ENCODE results near the gene ZFR.
"Not testable (repeated sequence)": the region's sequence is repeated elsewhere in the genome, so short reads cannot be mapped to it uniquely, and the experiment has no call there.

The ZFR gene

DNA sequence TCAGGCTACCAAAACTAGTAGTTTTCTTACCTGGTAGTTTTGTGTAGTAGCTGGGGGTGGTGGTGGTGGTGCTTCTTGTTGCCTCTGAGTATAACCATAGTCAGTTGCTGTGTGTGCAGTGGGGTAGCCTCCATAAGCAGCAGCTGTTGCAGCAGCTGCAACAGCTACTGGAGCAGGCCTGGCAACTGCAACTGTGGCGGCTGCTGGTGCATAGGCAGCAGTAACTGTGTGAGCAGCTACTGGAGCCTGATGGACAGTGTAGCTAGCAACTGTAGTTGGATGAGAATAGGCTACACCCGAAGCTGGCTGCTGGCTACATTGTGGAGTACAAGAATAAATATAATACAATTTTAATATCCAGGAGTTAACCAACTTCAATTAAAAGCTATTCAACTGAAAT, 24.7 kb downstream of the ZFR start:
- in situ Hi-C loops (cut with HindIII; ENCODE audit: low sequenced_read_pairs) = no loop called here

DNA sequence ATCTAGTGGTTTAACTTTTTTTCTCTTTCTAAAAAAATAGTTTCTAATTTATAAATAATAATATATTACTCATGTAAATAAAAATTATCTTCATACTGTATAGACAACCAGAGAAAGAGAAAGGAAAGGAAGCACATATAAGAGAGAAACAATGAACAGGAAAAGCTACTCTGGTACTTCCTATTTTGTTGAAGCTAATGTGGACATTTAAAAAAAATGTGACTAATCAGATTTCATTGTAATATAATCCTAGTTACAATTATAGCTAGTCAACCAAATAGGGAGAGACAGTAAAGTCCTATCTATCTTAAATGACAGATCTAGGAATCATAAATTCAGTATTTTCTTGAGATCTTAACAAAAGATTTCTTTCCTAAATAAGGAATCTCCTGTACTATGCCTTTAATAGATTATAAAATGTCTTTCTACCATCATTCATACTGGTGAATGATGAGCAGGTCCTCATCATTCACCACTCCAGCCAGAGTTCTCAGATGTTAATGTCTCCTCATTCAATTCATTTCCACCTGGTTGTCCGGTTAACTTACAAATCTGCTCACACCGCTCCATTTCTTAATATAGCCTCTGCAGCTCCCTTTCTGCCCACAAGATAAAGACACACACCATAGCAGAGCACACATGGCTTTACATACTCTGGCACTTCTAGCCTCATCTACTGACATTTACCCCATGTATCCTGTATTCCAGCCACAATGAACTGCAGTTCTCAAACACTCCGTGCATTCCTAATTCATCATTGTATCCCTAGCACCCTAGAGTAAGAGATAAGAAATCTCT, 30.9 kb downstream of the ZFR start:
- in situ Hi-C loops (cut with HindIII; ENCODE audit: low sequenced_read_pairs) = no loop called here

DNA sequence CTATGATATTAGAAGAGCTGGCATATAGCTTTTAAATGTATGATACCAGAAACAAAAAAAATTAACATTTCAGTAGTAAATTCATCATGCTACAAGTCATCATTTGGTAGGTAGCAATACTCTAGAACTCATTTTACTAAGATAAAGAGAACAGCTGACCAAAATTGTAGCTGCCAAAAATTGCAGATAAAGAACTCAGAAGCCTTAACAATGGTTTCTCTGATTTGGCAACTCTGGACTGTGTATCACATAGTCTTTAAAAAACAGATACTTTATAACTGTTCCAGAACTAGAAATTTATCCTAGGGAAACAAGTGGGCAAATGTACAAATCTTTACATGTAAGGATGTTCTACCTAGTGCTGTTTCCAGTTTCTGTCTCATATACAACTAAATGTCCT, 33.9 kb downstream of the ZFR start:
- in situ Hi-C loops (cut with HindIII; ENCODE audit: low sequenced_read_pairs) = no loop called here

DNA sequence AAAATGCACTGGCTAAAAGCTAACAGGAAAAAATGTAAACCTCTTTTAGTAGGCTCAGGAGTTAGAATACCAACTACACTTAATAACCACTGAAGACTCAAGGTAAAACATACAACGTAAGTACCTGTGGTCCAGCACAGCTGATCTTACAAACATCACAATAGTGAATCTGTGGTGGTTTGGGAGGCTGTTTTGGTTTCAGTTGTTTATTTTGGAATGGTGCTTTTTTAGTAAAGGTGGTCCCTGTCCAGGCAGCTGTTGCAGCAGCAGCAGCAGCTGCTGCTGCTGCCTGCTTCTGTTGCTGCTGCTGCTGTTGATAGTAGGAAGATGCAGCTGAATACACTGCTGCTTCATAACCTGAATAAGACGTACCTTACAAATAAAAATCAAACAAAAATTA, 37.9 kb downstream of the ZFR start:
- in situ Hi-C loops (cut with HindIII; ENCODE audit: low sequenced_read_pairs) = loop anchor here (5.0 kb wide), 2 partner anchors 39 to 159 kb away; no protein-coding TSS in a partner anchor

DNA sequence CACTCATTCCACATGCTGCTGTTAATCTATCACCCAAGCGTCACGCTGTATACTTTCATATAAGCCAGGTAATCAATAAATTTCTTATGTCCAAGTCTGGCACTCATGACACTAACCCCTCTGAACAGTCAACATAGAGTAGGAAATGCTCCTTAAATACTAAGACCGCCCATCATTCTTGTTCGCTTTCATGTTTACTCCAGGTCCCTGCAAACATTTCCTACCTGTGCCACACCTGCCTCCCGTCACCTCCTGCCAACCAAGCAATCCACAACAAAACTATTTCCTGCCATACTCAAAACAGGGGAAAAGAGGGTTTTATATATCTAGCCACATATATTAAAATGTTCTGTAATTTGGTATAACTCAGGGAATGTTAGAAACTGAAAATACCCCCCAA, 39.0 kb downstream of the ZFR start:
- in situ Hi-C loops (cut with HindIII; ENCODE audit: low sequenced_read_pairs) = loop anchor here (5.0 kb wide), 2 partner anchors 38 to 158 kb away; no protein-coding TSS in a partner anchor

DNA sequence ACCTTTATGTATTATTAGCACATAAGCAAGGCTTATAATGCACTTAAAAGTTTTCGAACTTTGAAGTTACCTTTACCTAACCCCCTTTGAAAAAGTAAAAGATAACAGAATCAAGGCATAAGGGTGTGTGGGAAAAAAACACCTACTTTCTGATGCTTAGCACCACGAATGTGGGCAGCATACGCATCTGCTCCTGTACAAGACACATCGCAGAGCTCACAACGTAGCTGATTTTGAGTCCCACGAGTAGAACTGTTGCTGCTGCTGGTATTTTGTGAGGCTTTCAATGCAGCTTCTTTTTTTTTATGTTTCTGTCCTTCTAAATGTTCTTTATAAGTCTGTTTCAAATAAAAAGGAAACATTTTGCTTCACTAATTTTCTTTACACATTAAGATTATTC, 40.8 kb downstream of the ZFR start:
- in situ Hi-C loops (cut with HindIII; ENCODE audit: low sequenced_read_pairs) = no loop called here

DNA sequence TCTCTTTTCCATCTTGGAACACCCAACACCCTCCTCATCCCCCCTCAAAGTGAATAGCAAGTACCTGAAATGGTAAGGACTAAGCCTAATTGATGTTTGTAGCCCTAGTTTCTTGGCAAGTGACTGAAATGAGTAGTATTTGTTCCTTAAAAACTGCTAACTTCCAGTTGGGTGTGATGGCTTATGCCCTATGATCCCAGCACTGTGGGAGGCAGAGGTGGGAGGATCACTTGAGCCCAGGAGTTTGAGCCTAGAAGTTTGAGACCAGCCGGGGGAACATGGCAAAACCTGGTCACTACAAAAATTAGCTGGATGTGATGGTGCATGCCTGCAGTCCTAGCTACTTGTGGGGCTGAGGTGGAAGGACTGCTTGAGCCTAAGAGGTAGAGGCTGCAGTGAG, 44.1 kb downstream of the ZFR start:
- in situ Hi-C loops (cut with HindIII; ENCODE audit: low sequenced_read_pairs) = no loop called here

DNA sequence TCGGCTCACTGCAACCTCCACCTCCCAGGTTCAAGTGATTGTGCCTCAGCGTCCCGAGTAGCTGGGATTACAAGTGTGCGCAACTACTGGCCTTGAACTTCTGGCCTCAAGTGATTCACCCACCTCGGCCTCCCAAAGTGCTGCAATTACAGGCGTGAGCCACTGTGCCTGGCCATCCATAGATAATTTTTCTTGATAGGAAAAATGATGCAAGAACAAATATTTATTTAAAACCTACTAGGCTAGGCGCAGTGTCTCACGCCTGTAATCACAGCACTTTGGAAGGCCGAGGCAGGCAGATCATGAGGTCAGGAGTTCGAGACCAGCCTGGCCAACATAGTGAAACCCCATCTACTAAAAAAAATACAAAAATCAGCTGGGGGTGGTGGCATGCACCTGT, 45.8 kb downstream of the ZFR start:
- in situ Hi-C loops (cut with HindIII; ENCODE audit: low sequenced_read_pairs) = not testable (repeated sequence)

DNA sequence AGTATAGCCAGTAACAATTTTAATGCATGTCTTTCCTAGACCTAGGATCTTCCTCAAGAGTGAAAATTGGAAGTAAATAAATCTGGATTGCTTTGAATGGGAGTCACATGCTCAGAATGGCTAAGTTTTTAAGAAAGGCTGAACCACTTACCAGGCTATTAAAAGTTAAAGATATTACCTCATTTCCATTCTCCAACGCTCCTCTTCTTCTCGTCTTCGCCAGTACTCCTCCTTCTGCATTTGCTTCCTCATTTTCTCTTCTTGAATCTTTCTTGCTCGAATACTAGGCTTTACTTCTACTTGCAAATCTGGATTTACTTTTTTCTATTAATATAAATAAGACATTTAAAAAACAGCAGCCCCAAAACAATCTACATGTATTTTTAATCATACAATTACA, 49.6 kb downstream of the ZFR start:
- in situ Hi-C loops (cut with HindIII; ENCODE audit: low sequenced_read_pairs) = no loop called here

DNA sequence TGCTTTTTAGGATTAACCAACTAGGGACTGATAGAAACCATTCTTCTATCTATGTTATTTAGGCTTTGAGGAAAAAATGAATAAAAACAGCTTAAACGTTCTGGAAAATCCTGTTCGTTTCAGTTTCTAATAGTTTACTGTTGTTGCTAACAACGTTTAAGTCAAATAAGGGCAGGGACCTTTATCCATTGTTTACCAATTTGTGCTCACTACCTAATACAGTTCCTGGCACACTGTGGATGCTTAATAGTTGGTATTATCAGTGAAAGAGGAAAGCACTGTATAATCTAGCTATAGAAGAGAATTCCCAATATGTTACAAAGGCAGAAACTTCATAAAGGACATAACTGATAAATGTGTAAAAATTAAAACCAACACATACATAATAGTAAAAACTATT, 52.5 kb downstream of the ZFR start:
- in situ Hi-C loops (cut with HindIII; ENCODE audit: low sequenced_read_pairs) = no loop called here

DNA sequence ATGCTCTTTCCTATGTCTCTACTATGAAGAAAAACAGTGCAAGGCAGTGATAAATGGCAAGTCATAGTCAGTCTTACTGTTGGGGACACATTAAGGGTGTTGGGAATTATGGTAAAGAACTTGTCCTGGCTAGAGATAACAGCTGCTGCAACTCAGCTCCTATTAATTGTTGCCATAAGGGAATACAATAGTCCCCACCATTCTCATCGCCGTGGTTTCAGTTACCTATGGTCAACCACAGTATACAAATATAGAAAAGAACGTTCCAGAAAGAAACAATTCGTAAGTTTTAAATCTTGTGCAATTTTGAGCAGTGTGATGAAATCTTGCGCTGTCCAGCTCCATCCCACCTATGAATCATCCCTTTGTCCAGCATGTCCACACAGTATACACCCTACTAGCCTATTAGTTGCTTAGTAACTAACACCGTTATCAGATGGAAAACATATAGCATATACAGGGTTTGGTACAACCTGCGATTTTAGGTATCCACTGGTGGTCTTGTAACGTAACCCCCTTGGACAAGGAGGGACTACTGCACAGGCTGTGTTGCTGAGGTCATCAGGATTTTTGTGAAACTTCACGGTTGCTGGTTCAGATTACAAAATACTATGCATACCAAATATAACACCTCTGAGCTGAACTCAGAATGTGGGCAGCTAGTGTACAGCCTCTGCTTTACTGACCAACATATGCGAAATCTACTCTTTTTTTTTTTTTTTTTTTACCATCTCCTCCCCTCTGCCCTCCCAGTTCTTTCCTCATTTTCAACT, 53.5 kb downstream of the ZFR start:
- in situ Hi-C loops (cut with HindIII; ENCODE audit: low sequenced_read_pairs) = no loop called here

DNA sequence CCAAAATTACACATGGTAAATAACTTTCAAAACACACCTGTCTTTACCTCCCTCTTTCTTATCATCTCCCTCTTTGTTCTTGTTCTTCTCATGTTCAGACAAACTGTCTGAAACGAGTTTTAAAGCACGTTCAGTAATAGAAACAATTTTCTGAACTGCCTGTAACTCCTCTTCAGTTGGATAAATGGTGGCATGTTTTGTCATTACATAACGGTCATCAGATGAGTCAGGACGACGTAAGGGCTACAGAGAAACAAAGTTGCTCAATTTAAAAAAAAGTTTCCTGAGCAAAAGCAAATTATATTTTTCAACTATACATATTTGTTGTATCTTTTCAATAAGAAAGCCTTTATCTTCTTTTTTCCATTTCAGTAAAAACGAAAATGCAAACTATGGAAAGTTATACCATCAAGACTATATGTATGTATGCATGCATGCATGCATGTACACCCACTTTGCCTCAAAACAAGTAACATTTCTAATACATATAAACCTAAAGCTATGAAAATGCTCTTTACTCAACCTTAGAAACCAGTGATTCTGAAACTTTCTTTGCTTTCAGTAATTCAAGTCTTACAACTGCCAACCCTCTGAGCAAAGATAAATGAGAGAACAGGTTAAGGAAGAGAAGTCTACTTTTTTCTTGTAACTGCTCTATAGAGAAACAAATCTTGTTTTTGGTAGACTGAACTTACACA, 56.0 kb downstream of the ZFR start:
- in situ Hi-C loops (cut with HindIII; ENCODE audit: low sequenced_read_pairs) = no loop called here

DNA sequence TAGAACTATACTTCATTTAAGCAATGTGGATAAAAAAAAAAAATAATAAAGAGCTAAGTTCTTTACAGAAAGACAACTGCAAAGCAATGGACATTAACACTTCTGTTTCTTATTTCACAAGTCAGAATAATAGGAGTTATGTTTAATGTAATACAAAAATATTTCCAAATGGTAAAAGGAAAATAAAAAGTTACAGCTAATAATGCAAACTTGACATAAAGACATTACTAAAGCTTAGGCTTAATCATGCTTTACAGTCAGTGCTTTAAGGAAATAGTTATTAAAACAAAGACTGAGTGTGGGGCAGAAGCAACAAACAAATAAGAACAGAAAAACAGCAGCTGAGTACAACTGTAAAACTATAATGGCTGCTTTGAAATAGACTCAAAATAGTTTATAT, 56.7 kb downstream of the ZFR start:
- in situ Hi-C loops (cut with HindIII; ENCODE audit: low sequenced_read_pairs) = no loop called here

DNA sequence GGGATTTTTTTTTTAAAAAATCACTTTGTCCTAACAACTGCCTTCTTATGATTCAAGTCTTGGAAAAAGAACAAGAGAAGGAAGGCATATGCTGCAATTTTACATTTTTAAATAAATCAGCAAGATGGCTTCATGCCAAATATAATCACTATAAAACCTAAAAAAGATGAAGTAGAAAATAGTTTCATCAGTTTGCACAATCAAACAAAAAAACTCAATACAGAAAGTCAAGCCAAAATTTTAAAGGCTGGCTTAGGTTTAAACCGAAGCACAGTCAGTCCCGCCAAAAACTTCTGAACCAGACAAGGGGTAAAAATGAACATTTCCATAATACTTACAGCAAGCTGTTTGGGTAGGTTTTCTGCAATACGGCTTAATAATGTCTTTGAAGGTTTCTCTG, 57.3 kb downstream of the ZFR start:
- in situ Hi-C loops (cut with HindIII; ENCODE audit: low sequenced_read_pairs) = no loop called here

DNA sequence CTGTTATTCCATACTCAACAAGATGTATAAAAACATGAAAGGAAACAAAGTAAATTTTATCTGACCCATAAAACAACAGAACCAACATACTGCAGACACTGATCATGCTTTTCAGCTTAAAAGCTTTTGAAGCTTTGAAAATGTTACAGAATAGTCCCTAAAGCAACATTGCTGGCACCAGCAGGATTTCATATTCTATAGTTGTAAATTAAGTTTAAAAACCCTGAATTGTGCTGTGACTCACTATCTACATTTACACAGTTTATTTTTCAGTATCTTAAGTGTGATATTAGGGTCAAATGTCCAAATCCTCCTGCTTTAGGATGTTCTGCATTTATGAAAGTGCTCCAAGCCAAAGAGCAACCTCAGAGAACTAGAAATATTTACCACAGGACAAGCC, 59.9 kb downstream of the ZFR start:
- in situ Hi-C loops (cut with HindIII; ENCODE audit: low sequenced_read_pairs) = loop anchor here (5.0 kb wide), 1 partner anchor 53 kb away; no protein-coding TSS in a partner anchor

DNA sequence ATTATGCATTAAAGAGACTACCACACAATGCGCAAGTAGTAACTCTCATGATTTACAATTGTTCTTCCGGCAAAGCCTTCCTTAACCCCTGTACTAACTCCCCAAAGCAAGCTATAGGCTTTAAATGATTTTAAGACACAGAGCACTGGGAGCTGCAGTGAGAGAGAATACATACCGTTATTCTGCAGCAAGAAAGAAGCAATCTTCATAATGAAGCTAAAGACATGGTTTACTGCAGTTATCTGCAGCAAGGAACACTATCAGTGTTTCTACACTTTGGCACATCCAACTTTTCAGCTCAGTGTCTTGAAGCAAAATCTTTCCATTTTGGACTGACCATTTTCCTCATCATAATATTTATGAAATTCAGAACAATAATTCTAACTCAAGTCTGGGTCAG, 61.0 kb downstream of the ZFR start:
- in situ Hi-C loops (cut with HindIII; ENCODE audit: low sequenced_read_pairs) = loop anchor here (5.0 kb wide), 1 partner anchor 54 kb away; no protein-coding TSS in a partner anchor

DNA sequence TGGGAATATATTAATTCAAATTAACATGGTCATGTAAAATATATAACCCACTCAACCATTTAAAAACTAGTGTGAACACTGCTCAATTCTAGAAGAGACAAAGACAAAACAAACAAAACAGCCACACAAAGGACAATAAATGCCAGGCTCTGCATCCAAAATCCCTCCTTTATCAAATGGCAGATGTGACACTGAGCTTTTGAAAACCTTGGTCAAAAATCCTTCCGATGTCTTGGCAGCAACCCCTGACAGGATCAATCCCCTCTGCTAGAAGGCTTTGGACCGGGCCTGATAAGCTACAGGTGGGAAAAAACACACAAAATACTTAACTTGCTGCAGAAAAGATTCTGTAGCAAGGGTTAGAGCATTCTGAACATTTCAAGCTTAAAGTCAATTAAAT, 61.5 kb downstream of the ZFR start:
- in situ Hi-C loops (cut with HindIII; ENCODE audit: low sequenced_read_pairs) = loop anchor here (5.0 kb wide), 1 partner anchor 54 kb away; no protein-coding TSS in a partner anchor

DNA sequence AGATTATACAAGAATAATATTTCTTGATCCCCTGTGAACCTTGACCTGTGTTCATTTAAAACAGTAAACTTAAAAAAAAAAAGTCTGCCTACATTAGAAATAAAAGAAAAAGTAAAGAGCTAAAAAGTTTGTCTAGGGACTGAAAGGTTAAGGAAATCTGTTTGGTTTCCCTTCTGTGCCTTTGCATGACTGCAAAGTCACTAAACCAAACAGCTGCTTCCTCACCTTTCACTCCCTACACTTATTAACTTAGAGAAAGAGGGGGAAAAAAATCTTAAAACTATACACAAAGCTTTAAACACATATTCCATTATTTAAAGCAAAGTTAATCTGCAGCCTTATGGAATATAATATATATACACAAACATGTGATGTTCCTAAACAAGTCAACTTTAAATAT, 65.1 kb downstream of the ZFR start:
- in situ Hi-C loops (cut with HindIII; ENCODE audit: low sequenced_read_pairs) = loop anchor here (5.0 kb wide), 1 partner anchor 78 kb away; no protein-coding TSS in a partner anchor

DNA sequence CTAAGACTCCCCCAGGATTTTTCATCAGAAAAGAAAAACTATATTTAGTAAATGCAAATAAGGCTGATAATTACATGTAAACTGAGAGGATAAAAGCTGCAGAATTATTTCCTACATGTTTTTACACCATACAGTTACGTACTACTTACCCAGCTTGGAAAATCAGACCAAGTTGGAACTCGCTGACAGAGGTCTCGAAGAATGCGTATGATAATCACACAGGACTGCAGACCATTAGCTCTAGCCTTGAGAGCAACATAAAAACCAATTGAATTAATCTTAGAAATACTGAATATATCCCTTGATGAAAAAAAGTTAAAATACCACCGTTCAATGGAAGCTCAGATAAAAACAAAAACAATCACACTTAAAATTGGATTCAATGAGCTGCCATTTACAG, 65.6 kb downstream of the ZFR start:
- in situ Hi-C loops (cut with HindIII; ENCODE audit: low sequenced_read_pairs) = loop anchor here (5.0 kb wide), 1 partner anchor 78 kb away; no protein-coding TSS in a partner anchor

DNA sequence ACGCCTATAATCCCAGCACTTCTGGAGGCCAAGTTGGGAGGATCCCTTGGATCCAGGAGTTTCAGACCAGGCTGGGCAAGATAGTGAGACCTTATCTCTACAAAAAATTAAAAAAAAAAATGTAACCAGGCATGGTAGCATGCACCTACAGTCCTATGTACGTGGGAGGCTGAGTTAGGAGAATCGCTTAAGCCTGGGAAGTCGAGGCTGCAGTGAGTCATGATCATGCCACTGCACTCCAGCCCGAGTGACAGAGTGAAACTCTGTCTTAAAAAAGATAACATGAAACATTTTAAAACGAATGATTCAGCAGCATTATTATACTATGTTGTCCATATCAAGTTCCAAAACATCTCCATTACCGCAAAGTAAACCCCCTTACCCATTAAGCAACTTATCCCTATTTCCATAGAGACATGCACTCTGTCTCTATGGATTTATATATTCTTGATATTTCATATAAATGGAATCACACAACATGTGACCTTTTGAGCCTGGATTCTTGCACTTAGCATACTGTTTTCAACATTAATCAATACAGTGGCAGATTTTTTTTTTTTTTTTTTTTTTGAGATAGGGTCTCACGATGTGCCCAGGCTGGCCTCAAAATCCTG, 74.9 kb downstream of the ZFR start:
- in situ Hi-C loops (cut with HindIII; ENCODE audit: low sequenced_read_pairs) = loop anchor here (5.0 kb wide), 1 partner anchor 38 kb away; no protein-coding TSS in a partner anchor

DNA sequence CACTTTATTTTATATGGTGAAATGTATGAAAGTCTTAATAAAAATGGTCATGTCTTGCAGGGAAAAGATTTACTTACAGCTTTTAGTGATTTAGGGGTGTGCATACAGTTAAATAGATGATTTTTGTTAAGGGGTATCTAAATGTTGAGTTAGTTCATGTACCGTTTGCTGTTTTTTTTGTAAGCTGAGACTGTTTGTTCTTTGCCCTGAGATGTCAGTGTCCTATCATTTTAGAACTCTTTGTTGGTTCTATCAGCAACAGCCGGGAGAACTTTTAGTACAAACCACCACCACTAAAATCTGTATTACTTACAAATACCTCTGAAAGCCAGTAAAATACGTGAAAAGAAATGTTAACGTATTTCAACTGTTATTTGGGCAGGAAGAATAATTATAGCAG, 75.5 kb downstream of the ZFR start:
- in situ Hi-C loops (cut with HindIII; ENCODE audit: low sequenced_read_pairs) = loop anchor here (5.0 kb wide), 1 partner anchor 38 kb away; no protein-coding TSS in a partner anchor

Data from endothelial cell of hepatic sinusoid (primary cell).